Erythroblast (primary cell): ENCODE measurements around the gene MAPT.

Experiments used
- GATA1 ChIP-seq: IDR thresholded peaks from 2 replicates; pipeline ENCODE4 v1.6.1; 2011; ENCODE audit warnings: low read depth, mild to moderate bottlenecking, control low read depth, low read length, moderate library complexity
- POLR2A ChIP-seq: IDR thresholded peaks from 2 replicates; pipeline ENCODE4 v1.6.1; 2011; ENCODE audit warnings: mild to moderate bottlenecking, low read length

GRCh38 chr17:46033392-46033791 lies 139.0 kb downstream of the MAPT start:
- TF ChIP-seq POLR2A = no peak
- TF ChIP-seq GATA1 = no peak
